H1 (cell line): ENCODE measurements around the gene SDF2L1.
"Not testable (repeated sequence)": the region's sequence is repeated elsewhere in the genome, so short reads cannot be mapped to it uniquely, and the experiment has no call there.

Experiments used
- CHD2 ChIP-seq: IDR thresholded peaks from 2 replicates; pipeline ENCODE4 v1.6.1; 2012; ENCODE audit warnings: low read length, improper control_type of control experiment
- EP300 ChIP-seq, 2 experiments: IDR thresholded peaks; 1 replicate in 1 of 2; 2 replicates in 1 of 2; pipeline ENCODE4 v1.6.1; 2011 to 2012; ENCODE audit warnings: low read depth in 2 of 2, low read length in 2 of 2, mild to moderate bottlenecking in 2 of 2, borderline replicate concordance in 1 of 2, inconsistent platforms in 1 of 2, moderate library complexity in 1 of 2
- EZH2 ChIP-seq: fragments of 200-600 bp; sonication (generic); IDR thresholded peaks from 2 replicates; pipeline ENCODE4 v1.7.1; 2012; ENCODE audit warnings: low read depth, mild to moderate bottlenecking, moderate library complexity, low read length, inconsistent platforms; ENCODE audit not compliant: severe bottlenecking
- JUN ChIP-seq: IDR thresholded peaks from 2 replicates; pipeline ENCODE4 v1.6.1; 2011; ENCODE audit warnings: low read depth, mild to moderate bottlenecking, improper control_type of control experiment, low read length
- PHF8 ChIP-seq: fragments of 200-600 bp; sonication (generic); conservative IDR thresholded peaks from 2 replicates; pipeline ENCODE4 v1.7.1; 2012; ENCODE audit warnings: low read depth, mild to moderate bottlenecking, inconsistent platforms, low read length, moderate library complexity
- POLR2A ChIP-seq, 2 experiments: IDR thresholded peaks; 1 replicate in 1 of 2; 2 replicates in 1 of 2; pipeline ENCODE4 v1.6.1; 2011; ENCODE audit warnings: low read depth in 2 of 2, low read length in 2 of 2, mild to moderate bottlenecking in 2 of 2; ENCODE audit errors: control extremely low read depth in 1 of 2
- RNF2 ChIP-seq: fragments of 200-900, 300-1000 bp; sonication (generic); IDR thresholded peaks from 2 replicates; pipeline ENCODE4 v1.7.1; 2016; ENCODE audit warnings: borderline replicate concordance, low read depth, mild to moderate bottlenecking, antibody characterized with exemption, low read length; ENCODE audit not compliant: poor library complexity, severe bottlenecking; ENCODE audit errors: missing control alignments
- TCF12 ChIP-seq: IDR thresholded peaks from 2 replicates; pipeline ENCODE4 v1.6.1; 2011; ENCODE audit warnings: low read depth, mild to moderate bottlenecking, low read length
- TEAD4 ChIP-seq: IDR thresholded peaks from 2 replicates; pipeline ENCODE4 v1.6.1; 2012; ENCODE audit warnings: low read depth, low read length, inconsistent platforms, mixed read lengths
- YY1 ChIP-seq: IDR thresholded peaks from 2 replicates; pipeline ENCODE4 v1.6.1; 2011; ENCODE audit warnings: low read depth, mild to moderate bottlenecking, low read length
- ZNF274 ChIP-seq: IDR thresholded peaks from 2 replicates; pipeline ENCODE4 v1.7.0; 2012; ENCODE audit warnings: low read length, borderline replicate concordance; ENCODE audit errors: extremely low read depth
- TF ChIP-seq, protein P1 (sequence below), 3 experiments: IDR thresholded peaks; 1 replicate in 2 of 3; 2 replicates in 1 of 3; pipeline versions ENCODE4 v1.5.1 to v1.6.1; 2011; ENCODE audit warnings: low read length in 3 of 3, mild to moderate bottlenecking in 3 of 3, inconsistent platforms in 2 of 3, low read depth in 1 of 3, moderate library complexity in 1 of 3; ENCODE audit not compliant: insufficient read depth in 1 of 3; ENCODE audit errors: control extremely low read depth in 1 of 3
- TF ChIP-seq, protein P2 (sequence below): IDR thresholded peaks from 2 replicates; pipeline ENCODE4 v1.6.1; 2012; ENCODE audit warnings: inconsistent platforms

DNA sequence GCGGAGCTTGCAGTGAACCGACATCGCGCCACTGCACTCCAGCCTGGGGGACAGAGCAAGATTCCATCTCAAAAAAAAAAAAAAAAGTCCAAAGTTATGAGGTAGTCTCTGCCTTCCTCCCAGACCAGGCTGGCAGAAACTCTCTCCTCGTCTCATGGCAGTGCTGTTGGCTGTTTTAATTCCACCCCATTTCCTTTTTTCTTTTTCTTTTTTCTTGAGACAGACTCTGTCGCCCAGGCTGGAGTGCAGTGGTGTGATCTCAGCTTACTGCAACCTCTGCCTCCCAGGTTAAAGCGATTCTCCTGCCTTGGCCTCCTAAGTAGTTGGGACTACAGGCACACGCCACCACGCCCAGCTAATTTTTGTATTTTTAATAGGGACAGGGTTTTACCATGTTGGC lies 50.8 kb downstream of the SDF2L1 start:
- TF ChIP-seq, protein P1, sequence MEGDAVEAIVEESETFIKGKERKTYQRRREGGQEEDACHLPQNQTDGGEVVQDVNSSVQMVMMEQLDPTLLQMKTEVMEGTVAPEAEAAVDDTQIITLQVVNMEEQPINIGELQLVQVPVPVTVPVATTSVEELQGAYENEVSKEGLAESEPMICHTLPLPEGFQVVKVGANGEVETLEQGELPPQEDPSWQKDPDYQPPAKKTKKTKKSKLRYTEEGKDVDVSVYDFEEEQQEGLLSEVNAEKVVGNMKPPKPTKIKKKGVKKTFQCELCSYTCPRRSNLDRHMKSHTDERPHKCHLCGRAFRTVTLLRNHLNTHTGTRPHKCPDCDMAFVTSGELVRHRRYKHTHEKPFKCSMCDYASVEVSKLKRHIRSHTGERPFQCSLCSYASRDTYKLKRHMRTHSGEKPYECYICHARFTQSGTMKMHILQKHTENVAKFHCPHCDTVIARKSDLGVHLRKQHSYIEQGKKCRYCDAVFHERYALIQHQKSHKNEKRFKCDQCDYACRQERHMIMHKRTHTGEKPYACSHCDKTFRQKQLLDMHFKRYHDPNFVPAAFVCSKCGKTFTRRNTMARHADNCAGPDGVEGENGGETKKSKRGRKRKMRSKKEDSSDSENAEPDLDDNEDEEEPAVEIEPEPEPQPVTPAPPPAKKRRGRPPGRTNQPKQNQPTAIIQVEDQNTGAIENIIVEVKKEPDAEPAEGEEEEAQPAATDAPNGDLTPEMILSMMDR (IDR thresholded peaks at IDR 0.05; ENCODE audit: control extremely low read depth in 1 of 3, insufficient read depth in 1 of 3, low read depth in 1 of 3, low read length in 3 of 3): not testable (repeated sequence)
- not testable (repeated sequence) for TF ChIP-seq JUN; TEAD4; RNF2; EP300 (IDR thresholded peaks at IDR 0.05; ENCODE audit: borderline replicate concordance in 1 of 2, low read depth in 2 of 2, low read length in 2 of 2); ZNF274; YY1; PHF8; TCF12; CHD2; POLR2A (IDR thresholded peaks at IDR 0.05; ENCODE audit: control extremely low read depth in 1 of 2, low read depth in 2 of 2, low read length in 2 of 2); EZH2
- TF ChIP-seq, protein P2, sequence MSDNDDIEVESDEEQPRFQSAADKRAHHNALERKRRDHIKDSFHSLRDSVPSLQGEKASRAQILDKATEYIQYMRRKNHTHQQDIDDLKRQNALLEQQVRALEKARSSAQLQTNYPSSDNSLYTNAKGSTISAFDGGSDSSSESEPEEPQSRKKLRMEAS: not testable (repeated sequence)
